Stimulated activated naive CD4-positive, alpha-beta T cell (primary cell): Measurements from ENCODE around the gene SH3RF3.
"Not testable (repeated sequence)": the region's sequence is repeated elsewhere in the genome, so short reads cannot be mapped to it uniquely, and the experiment has no call there.

Experiments
- DNase-seq, 6 experiments: peaks; one replicate each; lab custom pipeline; 2025; lab: John Stamatoyannopoulos, UW

Gene SH3RF3

DNA sequence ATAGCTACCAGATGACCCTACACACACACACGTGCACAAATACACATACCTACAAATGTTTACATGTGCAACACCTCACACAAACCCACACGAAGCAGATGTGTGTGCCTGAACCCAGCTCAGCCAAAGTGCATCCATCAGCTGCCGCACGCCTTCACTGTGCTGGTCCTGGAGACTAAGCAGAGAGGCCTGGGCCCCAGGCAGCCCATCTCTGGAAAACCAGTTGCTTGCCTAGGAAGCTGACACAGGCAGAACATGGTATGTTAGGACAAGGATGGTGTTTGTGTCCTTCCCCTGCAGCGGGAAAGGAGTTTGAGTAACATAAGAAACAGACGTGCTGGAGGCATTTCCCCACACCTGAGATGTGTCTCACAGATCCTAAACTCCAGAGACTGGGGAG, 398.1 kb downstream of the SH3RF3 start:
- no peak for DNase-seq

DNA sequence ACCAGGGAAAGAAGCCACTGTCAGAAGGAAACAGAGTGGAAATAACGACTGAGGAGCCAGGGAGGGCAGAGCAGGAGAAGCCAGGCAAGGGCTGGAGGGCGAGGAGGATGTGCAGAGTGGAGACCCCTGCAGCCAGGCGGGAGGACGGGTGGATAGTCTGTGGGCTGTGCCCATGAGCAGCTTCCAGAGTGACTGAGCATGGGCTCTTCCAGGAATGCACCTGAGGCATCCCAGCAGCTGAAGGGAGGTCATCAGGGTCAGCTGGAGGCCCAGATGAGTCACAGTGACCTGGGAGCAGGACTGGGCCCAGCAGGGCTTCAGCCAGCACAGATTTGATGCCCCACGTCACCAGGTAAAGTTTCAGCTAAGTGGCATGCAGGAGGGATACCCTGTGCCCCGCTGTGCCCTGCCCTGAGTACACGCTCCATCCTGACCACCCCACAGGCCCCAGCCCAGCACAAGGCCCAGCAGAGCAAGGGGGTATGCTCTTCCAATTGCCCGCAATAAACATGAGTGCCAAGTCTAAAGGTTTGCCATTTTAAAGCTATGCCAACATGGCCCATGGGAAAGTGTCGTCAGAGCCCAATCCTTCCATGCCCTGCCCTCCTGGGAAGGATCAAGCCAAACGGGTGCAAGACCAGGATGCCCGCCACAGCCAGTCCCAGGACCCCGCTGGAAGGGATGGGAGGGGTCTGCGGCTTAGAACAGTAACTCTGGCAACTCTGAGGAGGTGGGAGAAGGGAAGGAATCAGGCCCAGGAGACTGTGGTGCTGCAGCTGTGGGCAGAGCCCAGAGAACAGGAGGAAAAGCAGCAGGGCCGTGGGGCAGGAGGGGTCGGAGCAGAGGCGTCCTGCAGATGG, 399.1 kb downstream of the SH3RF3 start:
- DNase-seq = no peak

DNA sequence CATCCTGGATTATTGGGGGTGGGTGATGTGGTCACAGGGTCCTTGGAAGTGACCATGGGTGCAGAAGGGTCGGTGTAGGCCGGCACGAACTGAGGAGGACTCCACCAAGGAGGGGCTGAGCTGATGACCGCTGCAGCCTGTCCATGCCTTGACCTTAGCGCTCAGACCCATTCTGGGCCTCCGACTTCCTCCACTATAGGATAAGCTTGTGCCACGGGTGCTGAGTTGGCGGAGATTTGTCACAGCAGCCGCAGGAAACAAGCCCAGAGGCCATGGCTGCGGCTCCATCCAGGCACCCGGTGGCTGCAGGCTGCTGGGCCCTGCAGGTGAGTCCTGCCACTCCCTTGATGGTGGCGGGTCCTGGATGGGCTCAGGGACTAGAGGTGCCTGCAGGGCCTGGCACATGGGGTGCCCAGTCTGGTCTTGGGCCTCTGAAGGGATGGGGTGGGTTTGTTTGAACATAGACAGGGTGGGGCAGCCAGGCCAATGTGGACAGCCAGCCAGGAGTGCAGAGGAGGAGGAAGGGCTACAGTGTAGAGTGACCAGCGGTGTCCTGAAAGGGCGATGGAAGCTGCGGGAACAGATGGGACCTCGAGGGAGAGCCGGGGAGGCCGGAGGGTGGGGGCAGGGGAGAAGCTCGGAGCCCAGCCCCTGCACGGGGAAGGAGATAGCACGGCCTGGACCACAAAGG, 400.0 kb downstream of the SH3RF3 start:
- no peak for DNase-seq

DNA sequence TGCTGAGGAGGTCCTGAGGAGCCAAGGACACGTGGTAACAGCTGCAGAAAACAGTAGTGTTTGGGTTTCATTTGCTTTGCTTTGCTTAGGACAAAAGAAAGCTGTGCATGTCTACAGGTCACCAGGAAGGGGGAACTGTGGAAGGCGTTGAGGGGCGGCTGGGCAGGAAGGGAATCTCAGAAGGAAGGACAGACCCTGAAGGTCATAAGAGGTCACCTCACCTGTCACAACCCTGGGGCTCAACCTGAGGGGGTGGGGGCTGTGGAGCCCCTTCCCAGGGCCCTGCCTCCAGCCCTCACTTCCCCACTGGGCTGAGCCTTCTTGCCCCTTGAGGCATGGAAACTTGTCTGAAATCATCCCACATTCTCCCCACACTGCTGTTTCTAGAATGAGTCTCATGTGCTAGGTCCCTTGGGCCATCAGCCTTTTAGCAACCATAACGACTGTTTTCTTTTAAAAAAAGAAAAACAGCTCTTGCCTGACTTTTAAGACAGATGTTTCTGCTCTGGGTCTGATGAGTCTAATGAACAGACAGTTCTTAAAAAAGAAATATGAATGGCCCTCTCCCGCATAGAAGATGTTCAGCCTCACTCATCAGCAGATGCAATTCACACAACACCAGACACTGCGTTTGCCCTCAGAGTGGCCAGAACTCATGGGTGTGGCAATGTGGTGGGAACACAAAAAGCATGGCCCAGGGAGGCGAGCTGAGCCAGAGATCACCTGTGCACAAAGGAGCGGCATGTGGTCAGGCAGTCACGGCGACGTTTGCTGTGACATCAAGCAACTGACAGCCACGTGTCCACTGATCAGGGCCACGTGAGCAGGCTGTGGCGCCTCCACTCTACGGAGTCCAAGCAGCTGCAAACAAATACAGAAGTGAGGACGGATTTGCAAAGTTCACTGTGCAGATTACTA, 400.8 kb downstream of the SH3RF3 start:
- no peak for DNase-seq

DNA sequence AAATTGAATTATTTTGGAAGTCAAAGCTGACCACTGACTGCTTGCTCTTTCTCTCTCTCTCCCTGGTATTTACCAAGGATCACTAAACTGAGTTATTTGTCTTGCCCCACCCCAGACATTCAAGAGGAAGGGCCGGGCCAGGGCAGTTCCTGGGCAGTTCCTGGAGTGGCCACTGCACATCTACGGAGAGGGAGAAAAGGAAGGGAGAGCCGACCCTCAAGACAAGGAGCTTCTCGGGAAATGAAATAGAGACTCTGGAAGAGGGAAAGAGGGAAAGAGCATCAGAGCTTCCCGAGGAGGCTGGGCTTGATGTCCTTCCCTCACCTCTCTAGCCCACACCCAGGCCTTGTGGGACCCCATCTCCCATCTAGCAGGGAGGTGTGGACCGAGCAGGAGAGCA, 401.7 kb downstream of the SH3RF3 start:
- no peak for DNase-seq

DNA sequence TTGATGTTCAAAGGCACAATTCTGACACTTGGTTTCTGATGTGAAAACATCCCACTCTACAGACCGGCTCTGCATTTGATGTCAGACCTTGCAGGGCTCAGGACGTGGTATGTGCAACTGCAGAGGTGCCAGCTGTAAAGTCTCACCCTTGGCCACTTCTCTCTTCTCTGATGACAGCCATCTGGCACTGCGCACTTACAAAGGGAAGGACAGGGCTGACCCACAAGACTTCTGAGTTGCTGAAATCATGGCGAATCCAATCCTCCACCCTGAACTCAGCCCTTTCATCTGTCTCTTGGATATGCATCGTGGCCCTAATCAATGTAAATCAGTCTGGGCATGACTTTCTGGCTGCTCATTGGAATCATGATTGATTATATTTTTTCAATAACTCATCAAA, 402.2 kb downstream of the SH3RF3 start:
- no peak for DNase-seq

DNA sequence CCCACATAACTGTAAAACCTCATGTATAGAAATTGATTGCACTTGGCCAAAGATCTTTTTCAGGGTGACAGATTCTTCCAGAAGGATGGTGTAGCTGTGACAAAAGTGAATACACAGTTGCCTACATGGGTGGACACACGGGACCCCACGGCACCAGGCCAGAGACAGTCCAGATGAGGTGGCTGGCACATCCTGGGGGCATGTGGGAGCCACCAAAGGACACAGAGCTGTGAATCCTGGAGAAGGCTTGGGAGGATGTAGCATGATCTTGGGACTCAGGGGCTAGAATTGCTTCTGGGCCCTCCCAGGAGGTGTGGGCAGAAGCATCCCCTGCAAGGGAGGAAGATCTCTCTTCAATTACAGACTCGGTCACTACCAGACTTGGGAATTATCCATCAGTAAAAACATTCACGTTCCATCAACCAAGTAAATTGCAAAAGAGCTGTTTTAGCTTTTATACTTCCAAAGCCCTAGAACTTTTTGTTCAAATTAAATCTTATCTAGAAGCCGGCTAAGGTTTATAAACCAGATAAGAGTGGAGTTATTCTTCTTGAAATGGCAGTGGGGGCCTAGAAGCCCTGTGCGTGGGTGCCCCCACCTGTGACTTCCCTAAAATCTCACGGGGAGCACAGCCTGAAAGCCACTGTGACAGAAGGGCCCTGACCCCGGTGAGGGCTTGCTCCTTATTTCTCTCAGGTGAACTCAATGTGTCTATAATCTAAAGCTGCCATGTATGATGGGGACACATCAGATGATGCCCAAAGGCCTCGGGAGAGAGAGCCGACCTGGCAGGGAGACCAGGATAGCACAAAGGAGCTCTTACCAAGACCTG, 403.1 kb downstream of the SH3RF3 start:
- DNase-seq = no peak

DNA sequence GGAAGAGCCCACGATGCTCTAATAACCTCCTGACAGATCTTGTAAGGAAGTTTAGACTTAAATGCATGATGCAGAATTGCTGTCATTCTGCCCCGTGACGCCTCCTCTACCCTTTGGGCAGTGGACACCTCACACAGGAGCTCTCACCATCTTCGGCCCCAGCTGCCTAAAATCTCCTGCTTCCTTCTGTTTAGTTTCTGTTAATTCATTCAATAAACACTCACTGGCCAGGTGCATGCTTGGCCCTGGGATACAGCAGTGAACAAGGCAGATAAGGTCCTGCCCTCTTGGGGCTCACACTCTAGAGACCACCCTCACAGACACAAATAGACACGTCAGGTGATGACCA, 403.7 kb downstream of the SH3RF3 start:
- no peak for DNase-seq

DNA sequence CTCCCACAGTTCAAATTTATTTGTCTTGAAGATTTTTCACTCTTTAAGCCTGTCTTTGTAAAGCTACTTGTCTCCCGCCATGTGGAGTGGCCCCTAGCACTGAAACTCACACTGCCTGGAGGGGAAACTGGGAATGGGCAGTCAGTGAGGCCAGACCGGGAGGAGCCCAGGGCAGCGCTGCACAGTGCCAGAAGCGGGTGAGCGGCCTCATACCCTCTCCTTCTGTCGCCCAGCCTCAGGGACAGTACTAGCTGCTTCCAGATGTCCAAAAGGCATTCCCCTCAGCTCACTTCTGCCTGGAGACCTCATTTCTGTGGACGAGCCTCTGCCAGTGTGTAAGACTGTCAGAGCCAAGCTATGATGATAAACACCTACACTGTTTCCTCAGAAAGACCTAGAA, 404.8 kb downstream of the SH3RF3 start:
- no peak for DNase-seq

DNA sequence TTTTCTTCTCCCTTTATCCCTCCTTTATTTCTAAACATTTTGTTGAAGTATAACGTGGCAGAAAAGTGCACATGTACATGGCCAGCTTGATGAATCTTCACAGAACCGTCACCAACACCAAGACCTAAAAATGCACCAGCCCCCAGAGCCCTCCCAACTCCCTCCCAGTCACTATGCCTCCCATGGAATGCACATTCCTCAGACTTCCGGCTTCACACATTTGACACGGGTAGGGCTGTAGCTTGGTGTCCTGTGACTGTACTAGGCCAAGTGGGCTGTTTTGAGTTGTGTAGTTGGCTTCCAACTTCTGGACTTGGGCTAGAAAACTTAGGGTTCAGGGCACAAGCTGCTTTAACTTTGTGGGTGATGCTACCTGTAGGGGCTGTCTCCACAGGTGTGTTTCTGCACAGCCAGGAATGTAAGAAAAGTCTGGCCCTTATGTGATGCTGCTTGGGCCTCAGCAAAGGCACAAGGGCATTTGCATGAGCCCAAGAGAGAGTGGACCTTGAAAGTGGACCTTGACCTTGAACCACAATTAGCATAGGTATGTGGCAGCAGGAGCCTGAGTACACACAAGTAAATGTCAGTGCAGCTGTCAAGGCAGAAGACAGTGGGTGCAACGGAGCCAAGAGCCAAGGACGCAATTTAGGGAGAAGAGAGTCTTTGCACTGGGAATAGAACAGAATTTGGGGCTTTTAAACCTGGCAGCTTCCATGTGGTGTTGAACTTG, 406.4 kb downstream of the SH3RF3 start:
- no peak for DNase-seq

DNA sequence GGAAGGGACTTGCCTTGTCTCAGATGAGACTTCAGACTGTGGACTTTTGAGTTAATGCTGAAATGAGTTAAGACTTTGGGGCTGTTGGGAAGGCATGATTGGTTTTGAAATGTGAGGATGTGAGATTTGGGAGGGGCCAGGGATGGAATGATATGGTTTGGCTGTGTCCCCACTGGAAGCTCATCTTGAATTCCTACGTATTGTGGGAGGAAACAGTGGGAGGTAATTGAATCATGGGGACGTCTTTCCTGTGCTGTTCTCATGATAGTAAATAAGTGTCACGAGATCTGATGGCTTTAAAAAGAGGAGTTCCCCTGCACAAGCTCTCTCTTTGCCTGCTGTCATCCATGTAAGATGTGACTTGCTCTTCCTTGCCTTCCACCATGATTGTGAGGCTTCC, 407.6 kb downstream of the SH3RF3 start:
- not testable (repeated sequence) for DNase-seq

DNA sequence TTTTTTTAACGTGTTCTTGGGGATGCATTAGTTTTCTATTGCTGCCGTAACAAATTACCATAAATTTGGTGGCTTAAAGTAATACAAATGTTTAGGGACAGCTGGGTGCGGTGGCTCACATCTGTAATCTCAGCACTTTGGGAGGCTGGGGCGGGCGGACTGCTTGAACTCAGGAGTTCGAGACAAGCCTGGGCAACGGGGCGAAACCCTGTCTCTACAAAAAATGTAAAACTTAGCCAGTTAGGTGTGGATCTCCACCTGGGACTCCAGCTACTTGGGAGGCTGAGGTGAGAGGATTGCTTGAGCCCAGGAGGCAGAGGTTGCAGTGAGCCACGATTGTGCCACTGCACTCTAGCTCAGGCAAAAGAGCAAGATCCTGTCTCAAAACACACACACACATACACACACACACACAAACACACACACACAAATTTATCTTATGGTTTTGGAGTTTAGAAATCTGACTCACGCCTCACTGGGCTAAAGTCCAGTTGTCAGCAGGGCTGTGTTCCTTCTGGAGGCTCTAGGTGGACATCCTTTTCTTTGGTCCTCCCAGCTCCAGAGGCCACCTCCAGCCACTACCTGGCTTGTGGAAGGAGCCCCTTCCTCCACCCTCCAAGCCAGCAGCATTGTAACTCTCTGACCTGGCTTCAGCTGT, 408.7 kb downstream of the SH3RF3 start:
- DNase-seq = no peak

DNA sequence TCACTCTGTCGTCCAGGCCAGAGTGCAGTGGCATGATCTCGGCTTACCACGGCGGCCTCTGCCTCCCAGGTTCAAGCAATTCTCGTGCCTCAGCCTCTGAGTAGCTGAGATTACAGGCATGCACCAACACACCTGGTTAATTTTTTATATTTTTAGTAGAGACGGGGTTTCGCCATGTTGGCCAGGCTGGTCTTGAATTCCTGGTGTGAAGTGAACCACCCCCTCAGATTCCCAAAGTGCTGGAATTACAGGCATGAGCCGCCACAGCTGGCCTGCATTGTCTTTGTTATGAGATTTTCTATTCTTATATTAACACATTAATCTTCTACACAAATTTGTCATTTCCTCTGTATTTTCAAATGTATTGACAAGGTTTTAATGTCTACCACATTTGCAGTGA, 409.5 kb downstream of the SH3RF3 start:
- DNase-seq = no peak

DNA sequence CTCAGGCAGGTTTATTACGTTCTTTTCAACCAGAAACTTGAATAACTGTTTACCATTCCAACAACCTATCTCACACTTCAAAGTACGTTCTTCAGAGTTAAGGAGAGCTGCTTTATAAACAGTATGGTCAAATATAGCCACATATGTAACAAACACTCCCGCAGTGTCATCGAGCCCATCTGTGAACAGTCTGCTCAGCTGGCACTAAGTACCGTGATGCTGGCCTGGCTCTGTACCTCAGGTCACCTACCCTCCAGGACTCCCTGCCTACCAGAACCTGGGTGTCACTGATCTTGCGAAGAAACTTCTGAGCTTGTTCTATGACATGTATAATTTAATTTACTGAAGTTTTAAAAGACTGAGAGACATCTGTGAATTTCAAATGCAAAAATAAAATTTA, 413.4 kb downstream of the SH3RF3 start:
- no peak for DNase-seq

DNA sequence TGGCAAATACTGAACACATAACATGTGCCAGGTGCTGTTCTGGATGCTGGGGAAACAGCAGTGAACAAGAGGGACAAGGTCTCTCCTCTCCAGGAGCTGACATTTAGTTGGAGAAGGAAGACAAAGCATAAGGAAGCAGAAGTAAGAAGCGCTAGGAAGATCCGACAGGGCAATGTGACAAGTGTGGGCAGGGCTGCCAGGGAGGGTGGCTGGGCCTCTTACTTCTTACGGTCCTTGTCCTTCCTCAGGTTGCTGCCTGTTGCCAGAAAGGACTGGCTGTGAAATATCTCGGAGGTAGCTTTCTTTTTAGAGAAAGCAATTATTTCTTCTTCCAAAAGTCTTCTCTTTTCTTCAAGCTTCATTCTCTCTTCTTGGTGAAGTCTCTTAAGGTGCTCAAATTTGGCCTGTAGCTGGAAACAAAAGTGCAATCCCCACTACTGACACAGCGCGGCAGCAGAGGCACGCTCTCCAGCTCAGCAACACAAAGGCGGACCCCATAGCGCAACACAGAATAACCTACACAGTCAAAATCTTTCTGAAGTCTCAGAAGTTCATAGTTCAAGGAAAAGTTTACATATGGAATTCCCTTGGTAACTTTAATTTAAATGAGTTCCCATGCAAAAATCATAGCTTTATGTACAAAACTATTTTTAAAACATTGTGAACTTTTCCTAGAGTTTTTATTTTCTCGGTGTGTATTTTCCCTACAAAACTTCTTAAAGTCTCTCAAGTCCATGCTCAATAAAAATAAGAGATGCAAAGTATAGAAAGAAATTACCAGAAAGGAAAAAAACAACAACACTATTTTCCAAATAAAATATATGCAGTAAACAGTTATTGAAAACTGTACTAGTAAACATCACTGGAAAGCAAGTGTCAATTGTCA, 417.1 kb downstream of the SH3RF3 start:
- peak in 5 of 6 experiments; percentile 13 to 61 (median 41) for DNase-seq

DNA sequence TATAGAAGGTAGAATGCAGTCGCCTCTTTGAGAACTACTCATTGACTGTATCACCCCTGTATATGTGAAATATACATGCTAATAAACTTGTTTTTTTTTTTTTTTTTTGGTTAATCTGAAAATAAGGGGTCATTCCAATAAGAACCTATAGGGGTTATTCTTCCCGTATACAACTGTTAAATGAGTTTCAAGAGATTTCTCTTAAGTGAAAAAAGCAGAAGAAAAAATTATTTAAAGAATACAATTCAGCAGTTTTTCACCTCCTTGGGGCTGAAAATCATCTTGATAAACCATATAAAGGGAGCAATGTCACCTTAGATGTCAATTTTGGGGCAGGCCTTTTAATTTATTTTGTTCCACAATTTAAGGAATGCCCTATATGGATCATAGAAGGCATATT, 418.3 kb downstream of the SH3RF3 start:
- DNase-seq = no peak

DNA sequence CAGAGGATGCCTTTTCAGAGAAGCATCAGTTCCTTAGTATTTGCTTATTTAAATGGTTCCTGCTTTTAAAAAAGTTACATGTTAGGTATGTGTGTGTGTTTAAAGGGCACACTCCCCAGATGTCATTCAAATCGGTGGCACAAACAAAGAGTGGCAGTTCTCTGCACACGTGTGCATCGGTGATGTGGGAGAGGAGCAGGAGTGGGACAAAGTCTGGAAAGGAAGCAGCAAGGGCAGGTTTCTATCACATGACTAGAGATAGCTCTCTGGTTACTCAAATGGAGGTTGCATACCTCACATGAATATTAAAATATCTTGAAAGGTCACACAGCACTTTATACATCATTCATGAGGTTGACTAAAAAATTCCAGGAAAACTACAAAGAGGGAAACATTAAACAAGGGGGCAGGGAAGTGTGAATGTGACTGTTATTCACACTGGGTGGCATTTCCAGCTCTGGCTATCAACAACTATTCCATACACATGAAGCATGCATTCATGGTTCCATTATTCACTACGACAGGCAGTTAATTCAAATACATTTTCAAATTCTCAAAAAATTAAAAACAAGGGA, 420.1 kb downstream of the SH3RF3 start:
- DNase-seq = no peak
